Melanocyte of skin (primary cell): ENCODE measurements around the gene ICA1L. TPM values are rescaled to one million over a fixed set of nuclear protein-coding genes. Genes with fewer than 3 reads are reported as not detected.

Experiments used
- total RNA-seq, 2 donors: library from RNA; depleted of rRNA; stranded (reverse); fragments of >200 nt; gene quantifications; 2 replicates each; pipeline ENCODE4 v1.2.3, GENCODE V29; 2012

The ICA1L gene
- 1 to 10 TPM; 2.0 to 2.8 TPM for total RNA-seq

GRCh38 chr2:202871300-202872141 is at the start of gene ICA1L:
ICA1L (minus strand) TSS chr2:202871766; CDS start chr2:202829009, 42,757 bp downstream.

GRCh38 chr2:202911512-202912341 is 40.2 kb upstream of the ICA1L start, which contains the start of the genes CARF and WDR12:
CARF (plus strand) TSS chr2:202912275; CDS start chr2:202941903, 29,628 bp downstream.
WDR12 (minus strand) TSS chr2:202911673; CDS start chr2:202911476, 197 bp downstream.

Other genes with a start within 250 kb of the ICA1L start
- gene FAM117B, start 236.8 kb downstream of the ICA1L start, total RNA-seq = 1 to 10 TPM; 2.1 to 2.3 TPM
- 10 to 100 TPM; 29.6 to 77.3 TPM for gene WDR12, start 39.9 kb upstream of the ICA1L start, total RNA-seq
- 1 to 10 TPM; 3.7 to 6.2 TPM for gene CARF, start 40.5 kb upstream of the ICA1L start, total RNA-seq
- 10 to 100 TPM; 41.0 to 63.3 TPM for gene NBEAL1, start 143.1 kb upstream of the ICA1L start, total RNA-seq